Hair follicular keratinocyte (primary cell): Measurements from ENCODE around the gene OR9A4. TPM values are rescaled to one million over a fixed set of nuclear protein-coding genes. Genes with fewer than 3 reads are reported as not detected.

Source experiments
- total RNA-seq: library from RNA; depleted of rRNA; stranded (reverse); fragments of >200 nt; gene quantifications from 2 replicates; pipeline ENCODE4 v1.2.3, GENCODE V29; 2015

OR9A4 gene
- total RNA-seq, result not detected in 2 replicates

GRCh38 chr7:141916099-141916498 is at the start of gene OR9A4:
Gene OR9A4, plus strand, starts transcription at chr7:141916399. Its CDS starts 2,477 bp downstream, at chr7:141918876.

DNA sequence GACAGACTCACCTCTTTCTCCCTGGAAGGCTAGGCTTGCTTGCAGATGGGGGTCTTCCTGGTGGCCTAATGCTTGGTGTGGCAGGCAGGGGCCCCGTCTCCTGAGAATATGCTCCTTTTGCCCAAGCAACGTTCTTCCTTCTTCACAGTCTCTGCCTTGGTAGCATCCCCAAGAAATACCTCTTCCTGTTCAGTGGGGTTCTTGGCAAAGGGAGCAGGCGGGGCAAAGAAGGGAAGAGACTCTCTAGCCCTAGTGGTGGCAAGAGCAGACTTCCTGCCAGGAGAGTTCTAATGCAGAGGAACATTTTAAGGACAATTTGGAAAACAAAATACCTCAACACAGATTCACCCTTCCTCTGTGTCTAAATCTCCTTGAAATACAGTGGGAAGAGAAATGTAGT is 30.6 kb downstream of the OR9A4 start, which contains the start of gene CLEC5A:
Gene CLEC5A, minus strand, starts transcription at position 179 of the 400 bp plus-strand sequence. CDS start 682 bp downstream, outside the sequence.

Other genes starting within 250 kb of the OR9A4 start
- 5.3 and 7.6 TPM in 2 replicates for gene DENND11, start 214.2 kb upstream of the OR9A4 start, total RNA-seq
- gene WEE2, start 208.0 kb upstream of the OR9A4 start, total RNA-seq, result not detected in 2 replicates
- gene SSBP1, start 178.0 kb upstream of the OR9A4 start, total RNA-seq, result 197 and 310 TPM in 2 replicates
- 0.16 TPM in 1 of 2 replicates, not detected in the other for gene TAS2R3, start 152.3 kb upstream of the OR9A4 start, total RNA-seq
- 0.08 and 0.61 TPM in 2 replicates for gene TAS2R4, start 139.7 kb upstream of the OR9A4 start, total RNA-seq
- gene TAS2R5, start 126.2 kb upstream of the OR9A4 start, total RNA-seq, result 0.62 TPM in 1 of 2 replicates, not detected in the other
- gene PRSS37, start 74.9 kb upstream of the OR9A4 start, total RNA-seq, result not detected in 2 replicates
- gene CLEC5A, start 30.6 kb downstream of the OR9A4 start, total RNA-seq, result 0.23 TPM in 1 of 2 replicates, not detected in the other
- gene TAS2R38, start 57.4 kb downstream of the OR9A4 start, total RNA-seq, result not detected in 2 replicates
- gene MGAM, start 79.5 kb downstream of the OR9A4 start, total RNA-seq, result 1.4 and 3.1 TPM in 2 replicates
- not detected in 2 replicates for gene MGAM2, start 195.3 kb downstream of the OR9A4 start, total RNA-seq